GM23338 (cell line): Measurements from ENCODE around the gene ICA1L. TPM values are rescaled to one million over a fixed set of nuclear protein-coding genes. Genes with fewer than 3 reads are reported as not detected.

ENCODE experiments used
- ATAC-seq: fragments of 200-7000 bp; cut with Tn5 transposase; 3 replicates; pipeline ENCODE4 v1.9.1; 2020
- DNase-seq: peaks from one replicate; pipeline ENCODE4 v3.0.0-alpha.2; 2015; ENCODE audit warnings: low spot score
- H2AFZ ChIP-seq: fragments of 200-600 bp; sonication (generic); 2 replicates; pipeline ENCODE4 v1.8.0; 2016; ENCODE audit warnings: antibody characterized with exemption, mild to moderate bottlenecking, moderate library complexity
- H3F3A ChIP-seq: fragments of 200-600 bp; sonication (generic); replicated peaks from 2 replicates; pipeline ENCODE4 v1.8.0; 2017; ENCODE audit warnings: antibody characterized with exemption, mixed run types, low read depth
- H3K27ac ChIP-seq: fragments of 200-600 bp; sonication (generic); 2 replicates; pipeline ENCODE4 v1.6.1; 2016; ENCODE audit warnings: low read depth
- H3K27me3 ChIP-seq: fragments of 200-600 bp; sonication (generic); 2 replicates; pipeline ENCODE4 v1.8.0; 2016; ENCODE audit warnings: mild to moderate bottlenecking, mixed run types, moderate library complexity; ENCODE audit not compliant: insufficient read depth
- H3K36me3 ChIP-seq: fragments of 200-600 bp; sonication (generic); 2 replicates; pipeline ENCODE4 v1.8.0; 2016; ENCODE audit warnings: mild to moderate bottlenecking; ENCODE audit not compliant: insufficient read depth
- H3K4me1 ChIP-seq: fragments of 200-600 bp; sonication (generic); 2 replicates; pipeline ENCODE4 v1.8.0; 2016; ENCODE audit warnings: mild to moderate bottlenecking, moderate library complexity; ENCODE audit not compliant: insufficient read depth
- H3K4me2 ChIP-seq: fragments of 200-600 bp; sonication (generic); 2 replicates; pipeline ENCODE4 v1.7.1; 2017; ENCODE audit warnings: mixed run types
- H3K4me3 ChIP-seq: fragments of 200-600 bp; sonication (generic); 2 replicates; pipeline ENCODE4 v1.6.1; 2016; ENCODE audit warnings: mixed run types
- H3K79me2 ChIP-seq: fragments of 200-600 bp; sonication (generic); replicated peaks from 2 replicates; pipeline ENCODE4 v1.8.0; 2017; ENCODE audit warnings: mild to moderate bottlenecking; ENCODE audit not compliant: insufficient read depth
- H3K9me2 ChIP-seq: fragments of 200-600 bp; sonication (generic); 2 replicates; pipeline ENCODE4 v1.8.0; 2017; ENCODE audit not compliant: insufficient read depth
- H4K20me1 ChIP-seq: fragments of 200-600 bp; sonication (generic); replicated peaks from 2 replicates; pipeline ENCODE4 v1.8.0; 2017; ENCODE audit warnings: mild to moderate bottlenecking; ENCODE audit not compliant: insufficient read depth
- H3K27ac Mint-ChIP-seq: 2 replicates; pipeline ENCODE4 v1.8.0; 2020; ENCODE audit warnings: inconsistent platforms, mild to moderate bottlenecking, moderate library complexity, mixed read lengths
- H3K27me3 Mint-ChIP-seq: 3 replicates; pipeline ENCODE4 v1.8.0; 2022; ENCODE audit warnings: low read depth, mild to moderate bottlenecking, moderate library complexity, mixed read lengths, inconsistent platforms; ENCODE audit not compliant: insufficient read depth, poor library complexity
- H3K36me3 Mint-ChIP-seq: 3 replicates; pipeline ENCODE4 v1.8.0; 2021; ENCODE audit warnings: low read depth, mild to moderate bottlenecking, inconsistent platforms, moderate library complexity, mixed read lengths
- H3K4me1 Mint-ChIP-seq: 3 replicates; pipeline ENCODE4 v1.8.0; 2020; ENCODE audit warnings: mild to moderate bottlenecking, inconsistent platforms, mixed read lengths
- H3K4me3 Mint-ChIP-seq: 3 replicates; pipeline ENCODE4 v1.8.0; 2021; ENCODE audit warnings: moderate library complexity, mild to moderate bottlenecking, inconsistent platforms, mixed read lengths
- H3K9me3 Mint-ChIP-seq: 3 replicates; pipeline ENCODE4 v1.8.0; 2020; ENCODE audit warnings: moderate library complexity, mild to moderate bottlenecking, inconsistent platforms, mixed read lengths
- CREB1 ChIP-seq: fragments of 250-450 bp; sonication (Bioruptor Pico); IDR thresholded peaks from 2 replicates; pipeline ENCODE4 v1.5.0; 2020; ENCODE audit warnings: low read depth, mild to moderate bottlenecking, moderate library complexity
- CTCF ChIP-seq, 2 experiments: fragments of 200-600 bp in 1 of 2; sonication (generic) in 1 of 2; conservative IDR thresholded peaks; 2 replicates each; pipeline versions ENCODE4 v1.5.1 to v1.6.1; 2016 to 2017; ENCODE audit warnings: antibody characterized with exemption in 2 of 2, low read depth in 2 of 2, mild to moderate bottlenecking in 2 of 2, moderate library complexity in 1 of 2
- EZH2 ChIP-seq: fragments of 200-600 bp; sonication (generic); IDR thresholded peaks from one replicate; pipeline ENCODE4 v1.8.0; 2017; ENCODE audit warnings: antibody characterized with exemption, mild to moderate bottlenecking, low read depth; ENCODE audit not compliant: unreplicated experiment
- EZH2phosphoT487 ChIP-seq: fragments of 200-600 bp; sonication (generic); IDR thresholded peaks from one replicate; pipeline ENCODE4 v1.8.1; 2018; ENCODE audit warnings: antibody characterized with exemption; ENCODE audit not compliant: unreplicated experiment
- JUNB ChIP-seq: IDR thresholded peaks from one replicate; pipeline ENCODE4 v1.6.1; 2016; ENCODE audit warnings: antibody characterized with exemption; ENCODE audit not compliant: unreplicated experiment
- NANOG ChIP-seq: IDR thresholded peaks from 2 replicates; pipeline ENCODE4 v1.6.1; 2016; ENCODE audit warnings: antibody characterized with exemption, borderline replicate concordance
- POLR2AphosphoS5 ChIP-seq: IDR thresholded peaks from 2 replicates; pipeline ENCODE4 v1.6.1; 2016; ENCODE audit warnings: antibody characterized with exemption, low read depth
- REST ChIP-seq: IDR thresholded peaks from one replicate; pipeline ENCODE4 v1.6.1; 2018; ENCODE audit warnings: antibody characterized with exemption; ENCODE audit not compliant: unreplicated experiment
- STAT1 ChIP-seq: IDR thresholded peaks from one replicate; pipeline ENCODE4 v1.6.1; 2016; ENCODE audit warnings: antibody characterized with exemption; ENCODE audit not compliant: unreplicated experiment
- ZNF114 ChIP-seq: fragments of 250-450 bp; sonication (Bioruptor Pico); IDR thresholded peaks from 2 replicates; pipeline ENCODE4 v1.5.0; 2020; ENCODE audit warnings: mild to moderate bottlenecking, moderate library complexity
- ZNF331 ChIP-seq: fragments of 250-450 bp; sonication (Bioruptor Pico); IDR thresholded peaks from 2 replicates; pipeline ENCODE4 v1.5.0; 2020; ENCODE audit warnings: low read depth, mild to moderate bottlenecking, moderate library complexity
- ZNF462 ChIP-seq: fragments of 250-450 bp; sonication (Bioruptor Pico); IDR thresholded peaks from 2 replicates; pipeline ENCODE4 v1.5.0; 2020; ENCODE audit warnings: mild to moderate bottlenecking, moderate library complexity
- polyA plus RNA-seq: library from polyadenylated mRNA; unstranded; fragments of >200 nt; fragmentation: Nextera tagmentation; extraction: Ambion mirVana; gene quantifications from 2 replicates; pipeline ENCODE4 v1.2.1, GENCODE V29; 2016
- total RNA-seq: library from RNA; depleted of rRNA; stranded (reverse); fragments of >200 nt; shearing (Covaris generic); gene quantifications from 2 replicates; pipeline ENCODE4 v1.2.3, GENCODE V29; 2014

ICA1L gene
- total and polyA plus RNA-seq, 2 experiments from 2014 or later, result 1.6 to 7.2 TPM

- no peak for TF ChIP-seq REST
- TF ChIP-seq ZNF114 (CRISPR knock-in tag), result no peak
- no peak for TF ChIP-seq NANOG
- TF ChIP-seq JUNB, result no peak
- TF ChIP-seq POLR2AphosphoS5, result no peak
- TF ChIP-seq STAT1, result no peak
- TF ChIP-seq ZNF331 (CRISPR knock-in tag), result no peak
- no peak for TF ChIP-seq EZH2phosphoT487
- TF ChIP-seq CREB1 (CRISPR knock-in tag), result no peak
Measured at GRCh38 chr2:202780514-202781021, 91.0 kb downstream of the ICA1L start (continued).

- H3K79me2 ChIP-seq, result no peaks in the 10 kb centered on the region
- H3K9me3 Mint-ChIP-seq, result no peaks in the 10 kb centered on the region
- no peak for ATAC-seq
- H3K9me2 ChIP-seq, result no peaks in the 10 kb centered on the region
- no peak for DNase-seq
- no peak overlapping the region; the same call in 1 of the 2 replicates for H3K27ac ChIP-seq
- H3F3A ChIP-seq, result no peaks in the 10 kb centered on the region
- no peaks in the 10 kb centered on the region for H3K27me3 Mint-ChIP-seq
- H3K36me3 Mint-ChIP-seq, result peaks cover 16% of the 10 kb centered on the region; the same call in 2 of the 3 replicates
- H4K20me1 ChIP-seq, result no peaks in the 10 kb centered on the region
- H2AFZ ChIP-seq, result no peak overlapping the region
- H3K4me1 Mint-ChIP-seq, result no peaks in the 10 kb centered on the region
- H3K4me3 ChIP-seq, result no peak overlapping the region
- H3K27me3 ChIP-seq, result no peaks in the 10 kb centered on the region
- no peak overlapping the region for H3K4me3 Mint-ChIP-seq
- H3K36me3 ChIP-seq, result no peaks in the 10 kb centered on the region
- H3K27ac Mint-ChIP-seq, result no peak overlapping the region
- no peaks in the 10 kb centered on the region for H3K4me1 ChIP-seq
- H3K4me2 ChIP-seq, result no peak overlapping the region
- TF ChIP-seq POLR2AphosphoS5 (no peak), CTCF (conservative IDR thresholded peaks at IDR 0.05; ENCODE audit: low read depth in 2 of 2) (no peak), NANOG (no peak), ZNF331 (CRISPR knock-in tag) (no peak), EZH2 (no peak), ZNF462 (CRISPR knock-in tag) (no peak), JUNB (no peak), STAT1 (no peak), EZH2phosphoT487 (no peak)
Measured at GRCh38 chr2:202778217-202778616, 93.3 kb downstream of the ICA1L start.
